Endothelial cell of umbilical vein (primary cell): Measurements from ENCODE around the gene LDLRAD4.

Experiments
- EZH2 ChIP-seq: IDR thresholded peaks from 2 replicates; pipeline ENCODE4 v1.6.1; 2012; ENCODE audit warnings: borderline replicate concordance, low read depth, mild to moderate bottlenecking, moderate library complexity, low read length, inconsistent platforms; ENCODE audit not compliant: severe bottlenecking
- GATA2 ChIP-seq: IDR thresholded peaks from 2 replicates; pipeline ENCODE4 v1.7.0; 2011; ENCODE audit warnings: low read depth, mild to moderate bottlenecking, moderate library complexity, mixed read lengths, low read length; ENCODE audit not compliant: insufficient read length, insufficient read depth
- JUN ChIP-seq: IDR thresholded peaks from 2 replicates; pipeline ENCODE4 v1.6.1; 2011; ENCODE audit warnings: borderline replicate concordance, low read depth; ENCODE audit not compliant: insufficient read length, insufficient read depth
- MAX ChIP-seq: IDR thresholded peaks from 2 replicates; pipeline ENCODE4 v1.6.1; 2011; ENCODE audit not compliant: insufficient read depth, insufficient read length
- MYC ChIP-seq: IDR thresholded peaks from one replicate; pipeline ENCODE4 v1.6.1; 2011; ENCODE audit warnings: mild to moderate bottlenecking, low read depth, low read length
- POLR2A ChIP-seq: IDR thresholded peaks from 2 replicates; pipeline ENCODE4 v1.6.1; 2012; ENCODE audit warnings: low read depth, mild to moderate bottlenecking, control low read depth, low read length
- POLR2AphosphoS5 ChIP-seq: IDR thresholded peaks from 2 replicates; pipeline ENCODE4 v1.6.1; 2012; ENCODE audit warnings: low read depth, mild to moderate bottlenecking, control low read depth, low read length, moderate library complexity; ENCODE audit not compliant: insufficient read depth
- TF ChIP-seq, protein P1 (sequence below), 2 donors: IDR thresholded peaks; 1 replicate in 1 of 2; 2 replicates in 1 of 2; pipeline ENCODE4 v1.5.1; 2011; ENCODE audit warnings: low read length in 2 of 2, mild to moderate bottlenecking in 2 of 2, moderate library complexity in 2 of 2, control low read depth in 1 of 2, inconsistent platforms in 1 of 2, low read depth in 1 of 2; ENCODE audit not compliant: insufficient read depth in 1 of 2; ENCODE audit errors: extremely low read depth in 1 of 2

- TF ChIP-seq, protein P1, sequence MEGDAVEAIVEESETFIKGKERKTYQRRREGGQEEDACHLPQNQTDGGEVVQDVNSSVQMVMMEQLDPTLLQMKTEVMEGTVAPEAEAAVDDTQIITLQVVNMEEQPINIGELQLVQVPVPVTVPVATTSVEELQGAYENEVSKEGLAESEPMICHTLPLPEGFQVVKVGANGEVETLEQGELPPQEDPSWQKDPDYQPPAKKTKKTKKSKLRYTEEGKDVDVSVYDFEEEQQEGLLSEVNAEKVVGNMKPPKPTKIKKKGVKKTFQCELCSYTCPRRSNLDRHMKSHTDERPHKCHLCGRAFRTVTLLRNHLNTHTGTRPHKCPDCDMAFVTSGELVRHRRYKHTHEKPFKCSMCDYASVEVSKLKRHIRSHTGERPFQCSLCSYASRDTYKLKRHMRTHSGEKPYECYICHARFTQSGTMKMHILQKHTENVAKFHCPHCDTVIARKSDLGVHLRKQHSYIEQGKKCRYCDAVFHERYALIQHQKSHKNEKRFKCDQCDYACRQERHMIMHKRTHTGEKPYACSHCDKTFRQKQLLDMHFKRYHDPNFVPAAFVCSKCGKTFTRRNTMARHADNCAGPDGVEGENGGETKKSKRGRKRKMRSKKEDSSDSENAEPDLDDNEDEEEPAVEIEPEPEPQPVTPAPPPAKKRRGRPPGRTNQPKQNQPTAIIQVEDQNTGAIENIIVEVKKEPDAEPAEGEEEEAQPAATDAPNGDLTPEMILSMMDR (IDR thresholded peaks at IDR 0.05; ENCODE audit: extremely low read depth in 1 of 2, insufficient read depth in 1 of 2, low read depth in 1 of 2, low read length in 2 of 2) = no peak
- TF ChIP-seq POLR2A = no peak
- no peak for TF ChIP-seq EZH2
- no peak for TF ChIP-seq MAX
- no peak for TF ChIP-seq MYC
- no peak for TF ChIP-seq JUN
- no peak for TF ChIP-seq GATA2
- TF ChIP-seq POLR2AphosphoS5 = no peak
These were observed 159.6 kb downstream of the LDLRAD4 start for GRCh38 chr18:13378150-13378549.
